IMR-90 (cell line): Measurements from ENCODE around the gene MAP2K6. TPM values are rescaled to one million over a fixed set of nuclear protein-coding genes. Genes with fewer than 3 reads are reported as not detected.
A peak's percentile ranks its signal among the peaks of the same experiment; 100 is the strongest.

Experiments used
- ATAC-seq: fragments of 200-7000 bp; cut with Tn5 transposase; 2 replicates; pipeline ENCODE4 v1.9.1; 2020; ENCODE audit warnings: low read depth, mild to moderate bottlenecking, moderate library complexity
- BruUV-seq: library from RNA; stranded (reverse); fragments of 400-500 nt; replicated peaks from 2 replicates; lab custom pipeline; 2021; lab: Mats Ljungman, UMichigan
- CTCF ChIA-PET: fragments of 300-600 bp; formaldehyde crosslinking; extraction: SDS; loops from one replicate; lab custom pipeline; 2021; ENCODE audit warnings: antibody characterized with exemption; lab: Yijun Ruan, JAX
- POLR2A ChIA-PET: fragments of 300-600 bp; sonication (Branson Sonifier 250); formaldehyde crosslinking; loops from one replicate; lab custom pipeline; 2022; ENCODE audit warnings: antibody characterized with exemption; ENCODE audit not compliant: unreplicated experiment; lab: Charles Lee
- DNase-seq: peaks from one replicate; pipeline ENCODE4 v3.0.0; 2013
- H2AFZ ChIP-seq: replicated peaks from 2 replicates; pipeline ENCODE3; 2013; ENCODE audit warnings: low read length, mild to moderate bottlenecking; ENCODE audit not compliant: poor library complexity
- H2AK5ac ChIP-seq: 2 replicates; pipeline ENCODE4 v1.6.1; 2013; ENCODE audit warnings: low read depth, low read length, inconsistent platforms
- H2AK9ac ChIP-seq: replicated peaks from 2 replicates; pipeline ENCODE3; 2013; ENCODE audit warnings: mild to moderate bottlenecking, low read depth, low read length, moderate library complexity; ENCODE audit not compliant: poor library complexity
- H2BK120ac ChIP-seq: 2 replicates; pipeline ENCODE4 v1.6.1; 2013; ENCODE audit warnings: low read depth, low read length, inconsistent platforms
- H2BK15ac ChIP-seq: 3 replicates; pipeline ENCODE4 v1.6.1; 2013; ENCODE audit warnings: low read depth, low read length, inconsistent platforms
- H2BK20ac ChIP-seq: 2 replicates; pipeline ENCODE4 v1.6.1; 2013; ENCODE audit warnings: low read depth, mild to moderate bottlenecking, inconsistent platforms, low read length, moderate library complexity
- H2BK5ac ChIP-seq: 2 replicates; pipeline ENCODE4 v1.6.1; 2013; ENCODE audit warnings: mild to moderate bottlenecking, low read depth, low read length, inconsistent platforms; ENCODE audit not compliant: poor library complexity, severe bottlenecking
- H3K14ac ChIP-seq: replicated peaks from 2 replicates; pipeline ENCODE4 v1.6.1; 2013; ENCODE audit warnings: low read depth, low read length, inconsistent platforms
- H3K18ac ChIP-seq: 2 replicates; pipeline ENCODE4 v1.6.1; 2013; ENCODE audit warnings: low read depth, low read length, control low read depth
- H3K23ac ChIP-seq: 2 replicates; pipeline ENCODE4 v1.6.1; 2013; ENCODE audit warnings: low read depth, low read length, inconsistent platforms
- H3K27ac ChIP-seq: 2 replicates; pipeline ENCODE4 v1.5.1; 2013; ENCODE audit warnings: mild to moderate bottlenecking, control low read depth, low read length; ENCODE audit not compliant: insufficient read depth
- H3K27me3 ChIP-seq: 2 replicates; pipeline ENCODE4 v1.6.1; 2013; ENCODE audit warnings: low read length; ENCODE audit not compliant: control insufficient read depth, insufficient read depth
- H3K36me3 ChIP-seq: 2 replicates; pipeline ENCODE4 v1.6.1; 2013; ENCODE audit warnings: low read length, mixed read lengths; ENCODE audit not compliant: control insufficient read depth, insufficient read depth
- H3K4ac ChIP-seq: 2 replicates; pipeline ENCODE4 v1.6.1; 2013; ENCODE audit warnings: low read depth, low read length, inconsistent platforms
- H3K4me1 ChIP-seq: 2 replicates; pipeline ENCODE4 v1.6.1; 2013; ENCODE audit warnings: low read length, mixed read lengths; ENCODE audit not compliant: control insufficient read depth, insufficient read depth
- H3K4me2 ChIP-seq: 2 replicates; pipeline ENCODE4 v1.6.1; 2013; ENCODE audit warnings: low read depth, mild to moderate bottlenecking, control low read depth, low read length, moderate library complexity
- H3K4me3 ChIP-seq: 2 replicates; pipeline ENCODE4 v1.5.1; 2013; ENCODE audit warnings: low read depth, mild to moderate bottlenecking, control low read depth, low read length, moderate library complexity; ENCODE audit not compliant: insufficient read depth
- H3K56ac ChIP-seq: 2 replicates; pipeline ENCODE4 v1.6.1; 2013; ENCODE audit warnings: low read length, inconsistent platforms; ENCODE audit not compliant: insufficient read depth; ENCODE audit errors: extremely low read depth
- H3K79me1 ChIP-seq, 2 experiments: 2 replicates each; pipeline ENCODE4 v1.6.1; 2013; ENCODE audit warnings: low read length in 2 of 2, inconsistent platforms in 1 of 2, low read depth in 1 of 2
- H3K9ac ChIP-seq: 2 replicates; pipeline ENCODE4 v1.6.1; 2013; ENCODE audit warnings: low read depth, low read length, control low read depth
- H3K9me1 ChIP-seq: 2 replicates; pipeline ENCODE4 v1.6.1; 2013; ENCODE audit warnings: low read length, inconsistent platforms; ENCODE audit not compliant: insufficient read depth
- H3K9me3 ChIP-seq: 2 replicates; pipeline ENCODE4 v1.6.1; 2013; ENCODE audit warnings: low read length; ENCODE audit not compliant: control insufficient read depth, insufficient read depth
- H4K20me1 ChIP-seq: 2 replicates; pipeline ENCODE4 v1.6.1; 2013; ENCODE audit warnings: low read length, inconsistent platforms; ENCODE audit not compliant: insufficient read depth
- H4K5ac ChIP-seq: 2 replicates; pipeline ENCODE4 v1.6.1; 2013; ENCODE audit warnings: mild to moderate bottlenecking, low read depth, low read length, control low read depth
- H4K8ac ChIP-seq, 2 experiments: 2 replicates each; pipeline ENCODE4 v1.6.1; 2013; ENCODE audit warnings: low read depth in 2 of 2, low read length in 2 of 2, control low read depth in 1 of 2, inconsistent platforms in 1 of 2
- H4K91ac ChIP-seq: 2 replicates; pipeline ENCODE4 v1.6.1; 2013; ENCODE audit warnings: low read depth, low read length, inconsistent platforms; ENCODE audit not compliant: insufficient read depth
- CEBPB ChIP-seq: IDR thresholded peaks from 2 replicates; pipeline ENCODE4 v1.6.1; 2012; ENCODE audit warnings: low read depth, low read length, improper control_type of control experiment
- CHD1 ChIP-seq: IDR thresholded peaks from 2 replicates; pipeline ENCODE4 v1.6.1; 2012; ENCODE audit warnings: low read depth, low read length, improper control_type of control experiment
- CTCF ChIP-seq: conservative IDR thresholded peaks from 2 replicates; pipeline ENCODE4 v1.5.1; 2012; ENCODE audit warnings: mild to moderate bottlenecking, low read depth, low read length, improper control_type of control experiment
- NFE2L2 ChIP-seq: fragments of 150-350 bp; IDR thresholded peaks from 2 replicates; pipeline ENCODE4 v1.6.1; 2016; ENCODE audit warnings: low read depth, mild to moderate bottlenecking, low read length
- RAD21 ChIP-seq: IDR thresholded peaks from 2 replicates; pipeline ENCODE4 v1.6.1; 2012; ENCODE audit warnings: low read length, improper control_type of control experiment
- RFX5 ChIP-seq: IDR thresholded peaks from 2 replicates; pipeline ENCODE4 v1.8.0; 2012; ENCODE audit warnings: low read depth, mild to moderate bottlenecking, low read length, moderate library complexity
- SMC3 ChIP-seq: fragments of 150-350 bp; IDR thresholded peaks from 2 replicates; pipeline ENCODE4 v1.6.1; 2016; ENCODE audit warnings: low read depth, mild to moderate bottlenecking, antibody characterized with exemption, low read length, moderate library complexity
- WGBS, 2 experiments: methylation state at CpG; one replicate each; pipeline versions ENCODE4 v1.1.5 to v1.1.7; 2013; ENCODE audit warnings: missing lambda C conversion rate in 2 of 2; ENCODE audit not compliant: insufficient read length in 1 of 2; ENCODE audit errors: extremely low coverage in 2 of 2; 5-methylcytosine and 5-hydroxymethylcytosine counted together
- dilution Hi-C: fragments of 300-500 bp; cut with HindIII; formaldehyde crosslinking; loops from one replicate; pipeline ENCODE4 v1.14.3; 2018; ENCODE audit warnings: low sequenced_read_pairs; ENCODE audit not compliant: unreplicated experiment
- in situ Hi-C: fragments of 300-500 bp; cut with MboI; formaldehyde crosslinking; loops from 3 replicates; pipeline ENCODE4 v1.14.3; 2019; ENCODE audit warnings: low sequenced_read_pairs, inconsistent platforms, mixed read lengths
- intact Hi-C: fragments of 100-400 bp; cut with micrococcal nuclease; formaldehyde crosslinking; loops from 2 replicates; pipeline ENCODE4 v1.10.0; 2022
- polyA plus RNA-seq, 3 experiments: library from polyadenylated mRNA; depleted of rRNA; stranded (reverse); fragments of >200 nt; gene quantifications; 2 replicates each; pipeline ENCODE4 v1.2.3, GENCODE V29; 2012; ENCODE audit warnings: low replicate concordance in 1 of 3
- total RNA-seq: library from RNA; depleted of rRNA; stranded (reverse); fragments of >200 nt; gene quantifications from 2 replicates; pipeline ENCODE4 v1.2.3, GENCODE V29; 2012

The MAP2K6 gene
- total and polyA plus RNA-seq, 2 of the 4 experiments (the other 2 are of a cell fraction), result 2.4 to 5.7 TPM

GRCh38 chr17:69588316-69588715, 173.8 kb downstream of the MAP2K6 start:
- Histone ChIP-seq H4K8ac (peak overlapping the region; percentile 8 to 16; a peak in 1 of 4 replicates), H2BK20ac (no peak overlapping the region), H3K4me1 (peaks cover 5% of the 10 kb centered on the region), H3K4me2 (no peak overlapping the region), H2BK5ac (no peak overlapping the region), H3K18ac (peak overlapping the region; percentile 74), H3K36me3 (no peaks in the 10 kb centered on the region), H3K56ac (no peak overlapping the region), H2AFZ (no peak overlapping the region), H3K4me3 (no peak overlapping the region), H2BK15ac (no peak overlapping the region), H4K20me1 (no peaks in the 10 kb centered on the region), H3K4ac (no peak overlapping the region), H3K9me3 (peaks cover 2% of the 10 kb centered on the region; the same call in 1 of the 2 replicates), H4K5ac (0 out of 2 replicates have a peak overlapping the region, but pooled peaks have one; percentile 36), H2AK5ac (no peak overlapping the region), H3K27ac (0 out of 2 replicates have a peak overlapping the region, but pooled peaks have one; percentile 2), H3K79me1 (no peaks in the 10 kb centered on the region), H3K9me1 (no peaks in the 10 kb centered on the region), H3K23ac (no peak overlapping the region), H3K27me3 (no peaks in the 10 kb centered on the region), H3K9ac (no peak overlapping the region), H3K14ac (no peak overlapping the region), H2AK9ac (no peak overlapping the region), H2BK120ac (0 out of 2 replicates have a peak overlapping the region, but pooled peaks have one; percentile 92), H4K91ac (no peak overlapping the region; the same call in 1 of the 2 replicates)
- ChIA-PET CTCF (interaction anchor here (0.9 to 1.6 kb wide), 2 partner anchors 19 to 580 kb away, joined by 4 read pairs; no protein-coding TSS in a partner anchor), POLR2A (no interaction called here)
- no peak for DNase-seq
- in situ Hi-C loops, result no loop called here
- intact Hi-C loops, result no loop called here
- WGBS, 2 experiments, result no CpG with 5 or more reads among the region's 2 CpGs
- no peak for ATAC-seq
- TF ChIP-seq CHD1, result no peak
- no peak for TF ChIP-seq RFX5
- no peak for TF ChIP-seq CTCF
- TF ChIP-seq CEBPB, result no peak
- no peak for TF ChIP-seq NFE2L2
- no peak for TF ChIP-seq SMC3
- no peak for TF ChIP-seq RAD21
- BruUV-seq, result no TSS peak
- dilution Hi-C loops, result no loop called here
